ENCODE measurements around the gene EHBP1. TPM values are rescaled to one million over a fixed set of nuclear protein-coding genes. Genes with fewer than 3 reads are reported as not detected.

Gene EHBP1
- polyA plus RNA-seq, 1 of the 3 experiments (the other 2 are of a cell fraction) = 62.7 TPM

DNA sequence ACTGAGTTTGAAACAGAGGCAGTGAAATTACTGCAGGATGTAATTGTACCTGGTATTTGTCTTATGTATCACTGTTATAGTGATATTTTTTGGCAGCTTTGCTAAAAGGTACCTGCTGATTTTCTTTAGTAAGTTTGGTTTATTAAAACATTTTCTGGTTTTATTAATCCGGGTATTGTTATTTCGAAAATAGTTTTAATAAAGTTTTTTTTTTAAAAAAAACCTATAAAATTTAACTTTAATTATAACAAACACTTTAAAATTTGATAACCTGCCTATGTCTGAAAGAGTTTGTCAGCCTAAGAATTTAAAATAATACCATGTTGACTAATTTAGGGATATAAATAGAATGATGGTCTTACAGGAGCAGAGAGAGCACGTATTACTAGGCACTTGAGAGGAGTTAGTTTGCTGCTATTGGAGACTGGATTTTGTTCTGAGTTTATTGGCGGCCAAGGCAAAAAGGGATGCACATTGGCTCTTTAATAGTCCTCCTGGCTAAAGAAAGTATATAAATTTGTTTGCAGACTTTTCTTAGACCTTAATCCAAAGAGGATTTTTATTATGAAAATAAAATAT is 12.1 kb downstream of the EHBP1 start:
- peaks cover 32 to 46% of the 10 kb centered on the region in 2 experiments for H3K36me3 ChIP-seq (replicated peaks in 1 of 2; ENCODE audit: control insufficient read depth in 1 of 2, insufficient read depth in 2 of 2, low read length in 1 of 2)
- ChIA-PET POLR2A (no interaction called here), CTCF (no interaction called here)
- H3K4me1 ChIP-seq (ENCODE audit: control insufficient read depth in 1 of 2, insufficient read depth in 2 of 2, low read depth in 1 of 2, low read length in 1 of 2) = no peaks in the 10 kb centered on the region; a peak in 1 of 4 replicates
- no peak overlapping the region for H2AFZ ChIP-seq (ENCODE audit: low read depth)
- 98% methylated on average over 4 of the region's 4 CpGs for WGBS (ENCODE audit: low lambda C conversion rate)
- H4K20me1 ChIP-seq (ENCODE audit: insufficient read depth) = 0 out of 2 replicates have a peak, but pooled peaks cover 4% of the 10 kb centered on the region
- no peak overlapping the region for H3K9ac ChIP-seq
- no peaks in the 10 kb centered on the region for H3K9me3 ChIP-seq
- no peak for DNase-seq
- H3K9me2 ChIP-seq = no peaks in the 10 kb centered on the region
- H3K4me2 ChIP-seq = no peak overlapping the region
- peaks cover 14% of the 10 kb centered on the region for H3F3A ChIP-seq (replicated peaks; ENCODE audit: insufficient read depth)
- no peaks in the 10 kb centered on the region for H3K27me3 ChIP-seq (ENCODE audit: insufficient read depth)
- no peak for TF ChIP-seq GABPA (IDR thresholded peaks at IDR 0.05; ENCODE audit: low read depth)
- TF ChIP-seq, protein P1, sequence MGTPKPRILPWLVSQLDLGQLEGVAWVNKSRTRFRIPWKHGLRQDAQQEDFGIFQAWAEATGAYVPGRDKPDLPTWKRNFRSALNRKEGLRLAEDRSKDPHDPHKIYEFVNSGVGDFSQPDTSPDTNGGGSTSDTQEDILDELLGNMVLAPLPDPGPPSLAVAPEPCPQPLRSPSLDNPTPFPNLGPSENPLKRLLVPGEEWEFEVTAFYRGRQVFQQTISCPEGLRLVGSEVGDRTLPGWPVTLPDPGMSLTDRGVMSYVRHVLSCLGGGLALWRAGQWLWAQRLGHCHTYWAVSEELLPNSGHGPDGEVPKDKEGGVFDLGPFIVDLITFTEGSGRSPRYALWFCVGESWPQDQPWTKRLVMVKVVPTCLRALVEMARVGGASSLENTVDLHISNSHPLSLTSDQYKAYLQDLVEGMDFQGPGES (IDR thresholded peaks at IDR 0.05; ENCODE audit: low read depth, low read length) = no peak
- no peak for TF ChIP-seq FOSL2 (IDR thresholded peaks at IDR 0.05; ENCODE audit: borderline replicate concordance, low read depth)
- TF ChIP-seq EP300 (IDR thresholded peaks at IDR 0.05; ENCODE audit: borderline replicate concordance in 1 of 2, low read depth in 1 of 2, low read length in 1 of 2) = no peak
- no peak for TF ChIP-seq RCOR1 (IDR thresholded peaks at IDR 0.05; ENCODE audit: low read length)
- no peak for TF ChIP-seq POLR2AphosphoS5 (IDR thresholded peaks at IDR 0.05; ENCODE audit: low read depth, low read length)
- TF ChIP-seq, protein P2, sequence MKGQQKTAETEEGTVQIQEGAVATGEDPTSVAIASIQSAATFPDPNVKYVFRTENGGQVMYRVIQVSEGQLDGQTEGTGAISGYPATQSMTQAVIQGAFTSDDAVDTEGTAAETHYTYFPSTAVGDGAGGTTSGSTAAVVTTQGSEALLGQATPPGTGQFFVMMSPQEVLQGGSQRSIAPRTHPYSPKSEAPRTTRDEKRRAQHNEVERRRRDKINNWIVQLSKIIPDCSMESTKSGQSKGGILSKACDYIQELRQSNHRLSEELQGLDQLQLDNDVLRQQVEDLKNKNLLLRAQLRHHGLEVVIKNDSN (IDR thresholded peaks at IDR 0.05; ENCODE audit: borderline replicate concordance, low read depth) = no peak
- TF ChIP-seq ELF1 (IDR thresholded peaks at IDR 0.05) = no peak
- no peak for TF ChIP-seq RAD21 (IDR thresholded peaks at IDR 0.05; ENCODE audit: low read length)
- TF ChIP-seq, protein P3, sequence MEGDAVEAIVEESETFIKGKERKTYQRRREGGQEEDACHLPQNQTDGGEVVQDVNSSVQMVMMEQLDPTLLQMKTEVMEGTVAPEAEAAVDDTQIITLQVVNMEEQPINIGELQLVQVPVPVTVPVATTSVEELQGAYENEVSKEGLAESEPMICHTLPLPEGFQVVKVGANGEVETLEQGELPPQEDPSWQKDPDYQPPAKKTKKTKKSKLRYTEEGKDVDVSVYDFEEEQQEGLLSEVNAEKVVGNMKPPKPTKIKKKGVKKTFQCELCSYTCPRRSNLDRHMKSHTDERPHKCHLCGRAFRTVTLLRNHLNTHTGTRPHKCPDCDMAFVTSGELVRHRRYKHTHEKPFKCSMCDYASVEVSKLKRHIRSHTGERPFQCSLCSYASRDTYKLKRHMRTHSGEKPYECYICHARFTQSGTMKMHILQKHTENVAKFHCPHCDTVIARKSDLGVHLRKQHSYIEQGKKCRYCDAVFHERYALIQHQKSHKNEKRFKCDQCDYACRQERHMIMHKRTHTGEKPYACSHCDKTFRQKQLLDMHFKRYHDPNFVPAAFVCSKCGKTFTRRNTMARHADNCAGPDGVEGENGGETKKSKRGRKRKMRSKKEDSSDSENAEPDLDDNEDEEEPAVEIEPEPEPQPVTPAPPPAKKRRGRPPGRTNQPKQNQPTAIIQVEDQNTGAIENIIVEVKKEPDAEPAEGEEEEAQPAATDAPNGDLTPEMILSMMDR (IDR thresholded peaks at IDR 0.05) = no peak
- TF ChIP-seq, protein P4, sequence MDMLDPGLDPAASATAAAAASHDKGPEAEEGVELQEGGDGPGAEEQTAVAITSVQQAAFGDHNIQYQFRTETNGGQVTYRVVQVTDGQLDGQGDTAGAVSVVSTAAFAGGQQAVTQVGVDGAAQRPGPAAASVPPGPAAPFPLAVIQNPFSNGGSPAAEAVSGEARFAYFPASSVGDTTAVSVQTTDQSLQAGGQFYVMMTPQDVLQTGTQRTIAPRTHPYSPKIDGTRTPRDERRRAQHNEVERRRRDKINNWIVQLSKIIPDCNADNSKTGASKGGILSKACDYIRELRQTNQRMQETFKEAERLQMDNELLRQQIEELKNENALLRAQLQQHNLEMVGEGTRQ (IDR thresholded peaks at IDR 0.05; ENCODE audit: borderline replicate concordance, low read depth, low read length) = no peak
- no peak overlapping the region for H3K4me3 ChIP-seq (ENCODE audit: low read depth in 2 of 2, low read length in 1 of 2)
- peaks cover 100% of the 10 kb centered on the region for H3K79me2 ChIP-seq (ENCODE audit: insufficient read depth)
- H3K27ac ChIP-seq (ENCODE audit: low read depth in 2 of 2, low read length in 1 of 2) = no peak overlapping the region
